HFF-Myc (cell line): Measurements from ENCODE around the gene VPS33A.

Experiments used
- DNase-seq: peaks from one replicate; pipeline ENCODE4 v3.0.0-alpha.2; 2011; ENCODE audit warnings: low read depth; ENCODE audit errors: extremely low read depth
- H3K4me3 ChIP-seq: replicated peaks from 2 replicates; pipeline ENCODE4 v1.5.1; 2011; ENCODE audit warnings: low read depth, mild to moderate bottlenecking, control low read depth, low read length
- CTCF ChIP-seq: IDR thresholded peaks from 2 replicates; pipeline ENCODE4 v1.5.1; 2012; ENCODE audit warnings: mild to moderate bottlenecking, low read depth, low read length, control low read depth; ENCODE audit errors: missing control alignments

VPS33A gene

DNA sequence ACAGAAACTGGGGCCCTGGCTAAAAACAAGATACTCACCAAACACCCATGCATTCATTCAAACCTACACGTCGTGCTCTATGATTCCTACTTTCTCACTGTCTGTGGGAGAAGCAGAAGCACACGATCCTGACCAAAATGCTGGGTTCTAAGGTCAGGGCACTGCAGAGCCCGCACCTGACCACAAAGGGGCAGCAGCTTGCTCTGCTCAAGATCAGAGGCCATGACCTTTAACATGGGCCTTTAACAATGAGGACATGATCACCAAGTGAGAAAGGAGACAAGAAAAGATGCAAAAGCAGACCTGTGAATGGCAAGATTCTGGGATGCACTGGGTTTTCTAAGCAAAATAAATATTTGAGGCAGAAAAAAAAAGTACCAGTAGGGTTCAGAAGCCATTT, 40.1 kb upstream of the VPS33A start:
- no peak for DNase-seq
- no peak for TF ChIP-seq CTCF
- H3K4me3 ChIP-seq = no peak overlapping the region

DNA sequence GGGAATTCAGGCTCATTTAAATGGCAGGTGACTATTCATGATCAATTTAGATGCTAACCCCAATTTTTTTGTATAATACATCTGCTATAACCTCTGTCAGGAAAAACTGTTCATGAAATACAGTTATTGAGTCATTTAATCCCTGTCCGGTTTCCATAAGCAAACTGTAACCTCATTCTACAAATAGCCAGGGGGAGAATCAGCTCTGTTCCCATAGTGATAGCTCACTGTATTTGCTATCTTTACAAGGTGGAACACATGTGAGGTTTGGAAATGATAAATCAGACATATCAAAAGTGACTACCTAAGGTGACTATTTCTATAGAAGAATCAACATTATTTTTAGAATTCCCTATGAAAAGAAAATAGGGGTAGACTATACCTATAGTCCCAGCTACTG, 38.6 kb upstream of the VPS33A start:
- H3K4me3 ChIP-seq = no peak overlapping the region
- no peak for DNase-seq
- TF ChIP-seq CTCF = no peak

DNA sequence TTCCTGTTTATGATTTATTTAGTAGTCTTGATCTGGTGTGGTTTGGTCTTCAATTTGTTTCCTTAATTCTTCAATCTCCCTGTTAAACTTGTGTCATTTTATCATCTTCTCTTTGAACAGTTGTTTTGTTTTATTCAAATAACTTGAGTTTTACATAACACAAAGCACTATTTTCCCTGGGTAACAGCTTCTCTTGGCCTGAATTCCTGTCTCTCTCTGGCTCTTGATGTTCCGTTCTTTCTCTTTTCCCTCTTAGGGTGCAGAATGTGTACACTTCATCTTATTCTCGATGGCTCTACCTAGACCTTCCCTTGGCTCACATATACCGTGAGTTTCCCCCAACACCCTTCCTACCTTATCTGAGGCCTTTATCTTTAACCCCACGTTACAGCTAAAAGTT, 36.8 kb upstream of the VPS33A start:
- TF ChIP-seq CTCF = no peak
- DNase-seq = no peak
- no peak overlapping the region for H3K4me3 ChIP-seq

DNA sequence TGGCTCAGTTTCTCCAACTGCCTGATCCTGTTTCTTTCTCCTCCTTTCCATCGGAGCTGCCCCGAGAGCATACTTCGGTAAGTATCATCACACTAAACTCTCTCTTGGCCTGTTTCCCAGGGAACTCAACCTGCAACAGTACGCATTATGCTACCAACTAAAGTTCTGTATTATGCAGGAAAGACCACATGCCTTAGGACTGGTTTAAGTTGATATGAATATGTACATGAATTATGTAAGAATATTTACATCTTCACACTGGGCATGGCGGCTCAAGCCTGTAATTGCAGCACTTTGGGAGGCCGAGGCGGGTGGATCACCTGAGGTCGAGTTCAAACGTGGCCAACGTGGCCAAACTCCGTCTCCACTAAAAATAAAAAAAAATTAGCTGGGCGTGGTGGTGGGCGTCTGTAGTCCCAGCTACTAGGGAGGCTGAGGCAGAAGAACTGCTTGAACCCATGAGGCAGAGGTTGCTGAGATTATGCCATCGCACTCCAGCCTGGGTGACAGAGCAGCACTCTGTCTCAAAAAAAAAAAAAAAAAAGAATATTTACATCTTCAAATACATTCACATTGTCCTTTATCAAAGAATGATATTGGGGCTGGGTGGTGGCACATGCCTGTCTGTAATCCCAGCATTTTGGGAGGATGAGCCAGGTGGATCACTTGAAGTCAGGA, 31.9 kb upstream of the VPS33A start:
- no peak for DNase-seq
- no peak overlapping the region for H3K4me3 ChIP-seq
- no peak for TF ChIP-seq CTCF

DNA sequence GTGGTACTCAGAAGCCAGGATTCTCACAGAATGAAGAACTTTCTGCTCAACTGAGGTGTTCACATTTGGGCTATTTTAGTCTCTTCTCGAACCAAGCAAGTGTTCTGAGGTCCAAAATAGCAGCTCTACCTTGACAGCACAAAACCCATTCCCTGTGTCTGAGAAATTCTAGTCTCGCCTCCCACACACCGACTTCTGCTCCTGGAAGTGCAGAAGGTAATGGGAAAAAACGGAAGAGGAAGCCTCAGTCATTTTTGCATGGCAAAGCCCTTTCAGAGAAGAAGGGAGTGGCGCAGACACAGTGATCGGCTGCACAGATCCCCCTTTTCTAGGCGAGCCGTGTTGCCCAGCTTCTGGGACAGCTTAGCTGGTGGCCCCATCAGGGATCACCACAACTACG, 31.2 kb upstream of the VPS33A start:
- DNase-seq = no peak
- TF ChIP-seq CTCF = no peak

DNA sequence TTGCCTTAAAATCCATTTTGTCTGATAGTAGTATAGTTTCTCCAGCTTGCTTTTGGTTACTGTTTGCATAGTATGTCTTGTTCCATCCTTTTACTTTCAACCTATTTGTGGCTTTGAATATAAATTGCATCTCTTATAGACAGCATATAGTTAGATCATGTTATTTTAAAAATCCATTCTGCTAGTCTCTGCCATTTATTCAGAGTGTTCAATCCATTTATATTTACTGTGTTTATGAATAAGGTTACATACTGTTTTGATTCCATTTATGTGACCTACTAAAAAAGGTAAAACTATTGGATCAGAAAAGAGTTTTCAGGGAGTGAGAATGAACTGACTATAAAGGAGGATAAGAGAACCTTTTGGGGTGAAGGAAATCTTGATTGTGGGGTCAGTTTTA, 29.6 kb upstream of the VPS33A start:
- no peak overlapping the region for H3K4me3 ChIP-seq
- no peak for TF ChIP-seq CTCF
- DNase-seq = no peak

More for the DNA sequence above, 31.2 kb upstream of the VPS33A start:
- H3K4me3 ChIP-seq = no peak overlapping the region

DNA sequence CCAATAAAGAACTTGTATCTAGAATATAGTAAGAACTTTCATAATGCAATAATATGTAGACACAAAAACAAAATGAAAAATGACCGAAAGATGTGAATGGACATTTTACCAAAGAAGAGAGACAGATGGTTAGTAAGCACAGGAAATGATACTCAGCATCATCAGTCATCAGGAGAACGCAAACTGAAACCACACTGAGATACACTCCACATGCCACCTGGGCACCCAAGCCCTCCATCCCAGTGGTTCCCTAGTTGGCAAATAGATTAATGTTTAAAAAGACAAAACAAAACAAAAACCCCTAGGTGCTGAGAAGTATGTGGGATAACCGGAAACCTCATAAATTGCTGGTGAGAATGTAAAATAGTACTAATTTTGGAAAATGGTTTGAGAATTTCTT, 26.8 kb upstream of the VPS33A start:
- no peak overlapping the region for H3K4me3 ChIP-seq
- no peak for DNase-seq
- no peak for TF ChIP-seq CTCF
